Fibroblast of mammary gland (primary cell): Measurements from ENCODE around the gene MCRIP2.

Source experiments
- DNase-seq: peaks from one replicate; pipeline ENCODE4 v3.0.0-alpha.2; 2010; ENCODE audit warnings: low read depth
- H3K4me3 ChIP-seq: 2 replicates; pipeline ENCODE4 v1.5.1; 2011; ENCODE audit warnings: low read depth, mild to moderate bottlenecking, low read length, moderate library complexity; ENCODE audit not compliant: control insufficient read depth
- TF ChIP-seq, protein P1 (sequence below): conservative IDR thresholded peaks from 2 replicates; pipeline ENCODE4 v1.5.1; 2011; ENCODE audit warnings: low read depth, low read length, inconsistent platforms; ENCODE audit not compliant: control insufficient read depth, insufficient read depth

MCRIP2 gene

DNA sequence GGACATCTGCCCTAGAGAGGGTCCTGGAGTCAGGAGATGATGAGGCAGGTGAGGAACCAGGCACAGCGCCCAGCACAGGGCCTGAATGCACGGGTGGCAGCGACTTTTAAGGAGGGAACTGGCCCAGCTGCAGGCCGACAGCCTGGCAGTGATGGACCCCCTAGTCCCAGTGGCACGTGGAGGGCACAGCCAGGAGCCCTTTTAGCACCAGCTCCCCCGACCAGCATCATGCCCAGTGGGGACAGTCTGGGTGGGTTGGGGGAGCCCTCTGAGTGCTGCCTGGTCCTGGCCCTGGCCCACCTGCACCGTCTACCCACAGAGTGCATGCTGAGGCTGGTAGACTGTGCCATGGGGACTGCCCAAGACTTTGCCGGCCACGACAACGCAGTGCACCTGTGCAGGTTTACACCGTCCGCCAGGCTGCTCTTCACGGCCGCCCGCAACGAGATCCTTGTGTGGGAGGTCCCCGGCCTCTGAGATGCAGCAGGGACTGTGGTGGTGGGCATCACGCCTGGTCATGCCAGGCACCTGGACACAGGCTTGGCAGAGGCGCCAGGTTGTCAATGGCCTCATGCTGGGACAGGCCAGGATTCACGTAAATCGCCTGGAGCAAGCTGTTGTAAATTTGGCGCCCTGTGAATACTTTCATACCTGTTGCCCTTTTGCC lies 25.6 kb downstream of the MCRIP2 start:
- H3K4me3 ChIP-seq, result no peak overlapping the region

DNA sequence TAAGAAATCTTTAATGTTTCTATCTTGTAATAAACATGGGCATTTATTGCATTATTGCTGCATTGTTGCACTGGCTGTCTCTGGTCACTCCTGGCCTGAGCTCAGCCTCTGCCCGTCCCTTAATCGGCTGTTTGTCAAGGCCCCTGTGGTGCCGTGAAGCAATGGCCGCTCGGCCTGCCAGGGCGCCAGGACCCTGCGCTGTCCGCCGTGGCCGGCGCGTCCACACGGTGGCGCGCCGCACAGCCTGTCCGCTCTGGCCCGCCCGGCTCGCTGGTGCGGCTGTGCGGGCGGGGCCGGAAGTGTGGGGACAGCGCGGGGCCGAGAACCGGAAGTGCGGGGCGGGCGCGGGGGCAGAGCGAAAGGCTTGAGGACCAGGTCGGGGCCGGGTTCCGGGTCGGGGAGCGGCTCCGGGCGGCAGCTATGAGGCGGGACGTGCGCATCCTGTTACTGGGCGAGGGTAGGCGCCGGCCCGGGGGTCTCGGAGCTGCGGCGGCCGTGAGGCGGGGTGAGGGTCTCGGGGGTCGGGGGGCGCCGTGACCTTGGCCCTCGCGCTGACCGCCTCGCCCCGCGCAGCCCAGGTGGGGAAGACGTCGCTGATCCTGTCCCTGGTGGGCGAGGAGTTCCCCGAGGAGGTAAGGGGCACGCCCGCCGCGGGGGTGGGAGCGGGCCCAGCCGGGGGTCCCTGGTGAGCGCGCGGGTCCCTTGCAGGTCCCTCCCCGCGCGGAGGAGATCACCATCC lies 26.3 kb downstream of the MCRIP2 start, which contains the start of gene RHOT2:
Gene RHOT2, plus strand, starts transcription at position 353 of the 739 bp plus-strand sequence. Its CDS starts 68 bp downstream, at position 421.
- TF ChIP-seq, protein P1, sequence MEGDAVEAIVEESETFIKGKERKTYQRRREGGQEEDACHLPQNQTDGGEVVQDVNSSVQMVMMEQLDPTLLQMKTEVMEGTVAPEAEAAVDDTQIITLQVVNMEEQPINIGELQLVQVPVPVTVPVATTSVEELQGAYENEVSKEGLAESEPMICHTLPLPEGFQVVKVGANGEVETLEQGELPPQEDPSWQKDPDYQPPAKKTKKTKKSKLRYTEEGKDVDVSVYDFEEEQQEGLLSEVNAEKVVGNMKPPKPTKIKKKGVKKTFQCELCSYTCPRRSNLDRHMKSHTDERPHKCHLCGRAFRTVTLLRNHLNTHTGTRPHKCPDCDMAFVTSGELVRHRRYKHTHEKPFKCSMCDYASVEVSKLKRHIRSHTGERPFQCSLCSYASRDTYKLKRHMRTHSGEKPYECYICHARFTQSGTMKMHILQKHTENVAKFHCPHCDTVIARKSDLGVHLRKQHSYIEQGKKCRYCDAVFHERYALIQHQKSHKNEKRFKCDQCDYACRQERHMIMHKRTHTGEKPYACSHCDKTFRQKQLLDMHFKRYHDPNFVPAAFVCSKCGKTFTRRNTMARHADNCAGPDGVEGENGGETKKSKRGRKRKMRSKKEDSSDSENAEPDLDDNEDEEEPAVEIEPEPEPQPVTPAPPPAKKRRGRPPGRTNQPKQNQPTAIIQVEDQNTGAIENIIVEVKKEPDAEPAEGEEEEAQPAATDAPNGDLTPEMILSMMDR, result no peak
- H3K4me3 ChIP-seq, result peak within 1 kb of the TSS; percentile 73
- peak; percentile 85 for DNase-seq

More for the DNA sequence above, 25.6 kb downstream of the MCRIP2 start:
- TF ChIP-seq, protein P1, result no peak
- DNase-seq, result no peak

DNA sequence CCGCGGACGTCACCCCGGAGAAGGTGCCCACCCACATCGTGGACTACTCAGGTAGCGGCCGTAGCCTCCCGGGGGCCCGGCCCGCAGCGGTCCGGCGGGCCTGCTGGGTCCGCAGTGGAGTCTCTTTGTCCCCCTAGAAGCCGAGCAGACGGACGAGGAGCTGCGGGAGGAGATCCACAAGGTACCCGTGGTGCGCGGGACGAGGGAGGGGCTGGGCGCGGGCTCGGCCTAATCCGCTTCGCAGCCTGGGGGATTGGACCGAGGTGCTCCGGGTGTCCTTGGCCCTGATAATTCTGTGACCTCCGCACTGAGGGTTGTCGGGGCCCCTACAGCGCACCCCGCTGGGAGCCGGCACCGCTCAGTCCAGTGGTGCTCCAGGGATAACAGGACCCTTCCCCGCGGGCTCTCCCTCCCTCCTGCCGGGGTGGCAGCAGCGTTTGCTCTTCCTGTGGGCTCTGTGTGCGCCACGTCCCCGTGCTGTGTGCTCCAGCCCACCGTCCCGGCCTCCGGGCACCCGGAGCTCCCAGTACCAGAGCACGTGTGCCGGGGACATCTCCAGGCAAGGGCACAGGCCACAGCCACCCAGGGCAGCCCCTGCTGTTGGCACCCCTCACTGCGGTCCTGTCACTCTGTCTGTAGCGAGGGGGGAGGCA lies 27.0 kb downstream of the MCRIP2 start:
- H3K4me3 ChIP-seq, result peak overlapping the region; percentile 73
- TF ChIP-seq, protein P1, result no peak
- DNase-seq, result no peak

DNA sequence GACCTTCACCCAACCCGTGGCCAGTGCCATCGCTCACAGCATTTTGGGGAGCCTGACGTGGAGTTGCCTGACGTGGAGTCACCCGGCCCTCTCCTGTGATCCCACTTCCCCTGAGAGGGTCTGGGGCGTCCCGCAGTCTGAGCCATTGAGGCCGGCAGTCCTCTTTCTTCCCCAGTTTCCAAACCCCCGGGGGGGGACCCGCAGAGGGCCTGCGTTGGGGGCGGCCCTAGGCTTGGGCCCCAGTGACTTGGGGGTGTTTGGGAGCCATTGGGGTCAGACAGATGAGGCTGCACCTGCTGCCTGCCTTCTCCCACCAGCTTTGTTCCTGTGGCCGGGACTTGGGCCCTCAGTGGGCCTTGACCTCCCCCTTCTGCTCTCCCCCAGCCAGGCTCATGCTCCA lies 28.0 kb downstream of the MCRIP2 start:
- TF ChIP-seq, protein P1, result no peak
- H3K4me3 ChIP-seq, result no peak overlapping the region
- DNase-seq, result no peak

DNA sequence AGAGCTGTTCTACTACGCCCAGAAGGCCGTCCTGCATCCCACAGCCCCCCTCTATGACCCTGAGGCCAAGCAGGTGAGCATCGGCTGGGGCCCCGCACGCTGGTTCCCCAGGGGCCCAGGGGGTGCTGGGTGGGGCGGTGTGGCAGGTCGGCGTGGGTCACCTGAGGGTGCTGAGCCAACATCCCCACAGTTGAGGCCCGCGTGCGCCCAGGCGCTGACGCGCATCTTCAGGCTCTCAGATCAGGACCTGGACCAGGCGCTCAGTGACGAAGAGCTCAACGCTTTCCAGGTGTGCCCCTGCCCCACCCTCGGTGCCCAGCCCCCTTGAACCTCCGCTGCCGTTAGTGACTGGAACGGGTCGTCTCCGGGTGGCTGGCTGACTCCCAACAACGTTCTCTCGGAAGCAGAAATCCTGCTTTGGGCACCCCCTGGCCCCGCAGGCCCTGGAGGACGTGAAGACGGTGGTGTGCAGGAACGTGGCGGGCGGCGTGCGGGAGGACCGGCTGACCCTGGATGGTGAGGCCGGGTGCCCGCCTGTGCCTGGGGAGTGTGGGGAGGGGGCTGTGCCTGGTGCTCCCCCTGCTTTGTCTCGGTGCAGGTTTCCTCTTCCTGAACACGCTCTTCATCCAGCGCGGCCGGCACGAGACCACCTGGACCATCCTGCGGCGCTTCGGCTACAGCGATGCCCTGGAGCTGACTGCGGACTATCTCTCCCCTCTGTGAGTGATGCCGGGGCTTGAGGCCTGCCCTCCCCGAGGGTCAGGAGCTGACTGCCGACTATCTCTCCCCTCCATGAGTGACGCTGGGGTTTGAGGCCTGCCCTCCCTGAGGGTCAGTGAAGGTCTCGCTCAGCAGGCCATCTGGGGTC lies 29.1 kb downstream of the MCRIP2 start:
- TF ChIP-seq, protein P1, result no peak
- DNase-seq, result no peak
- H3K4me3 ChIP-seq, result no peak overlapping the region
